ENCODE data around the gene PLA2G6.

The PLA2G6 gene

DNA sequence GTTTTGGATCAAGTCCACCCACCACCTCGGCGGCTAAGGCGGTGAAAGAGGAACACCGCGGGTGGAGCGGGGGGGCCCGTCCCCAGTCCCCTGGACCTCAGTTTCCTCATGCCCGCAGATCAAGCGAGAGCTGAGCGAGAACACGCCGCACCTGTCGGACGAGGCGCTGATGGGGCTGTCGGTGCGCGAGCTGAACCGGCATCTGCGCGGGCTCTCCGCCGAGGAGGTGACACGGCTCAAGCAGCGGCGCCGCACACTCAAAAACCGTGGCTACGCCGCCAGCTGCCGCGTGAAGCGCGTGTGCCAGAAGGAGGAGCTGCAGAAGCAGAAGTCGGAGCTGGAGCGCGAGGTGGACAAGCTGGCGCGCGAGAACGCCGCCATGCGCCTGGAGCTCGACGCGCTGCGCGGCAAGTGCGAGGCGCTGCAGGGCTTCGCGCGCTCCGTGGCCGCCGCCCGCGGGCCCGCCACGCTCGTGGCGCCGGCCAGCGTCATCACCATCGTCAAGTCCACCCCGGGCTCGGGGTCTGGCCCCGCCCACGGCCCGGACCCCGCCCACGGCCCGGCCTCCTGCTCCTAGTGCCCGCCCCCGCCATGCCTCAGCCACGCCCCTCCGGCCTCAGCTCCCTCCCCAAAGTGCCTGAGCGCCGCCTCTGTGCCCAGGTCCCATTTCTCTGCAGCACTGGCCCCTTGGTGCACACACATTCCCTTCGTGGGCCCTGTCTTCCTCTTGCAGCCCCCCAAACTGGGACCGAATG is 32.8 kb upstream of the PLA2G6 start:
- no peak for DNase-seq

DNA sequence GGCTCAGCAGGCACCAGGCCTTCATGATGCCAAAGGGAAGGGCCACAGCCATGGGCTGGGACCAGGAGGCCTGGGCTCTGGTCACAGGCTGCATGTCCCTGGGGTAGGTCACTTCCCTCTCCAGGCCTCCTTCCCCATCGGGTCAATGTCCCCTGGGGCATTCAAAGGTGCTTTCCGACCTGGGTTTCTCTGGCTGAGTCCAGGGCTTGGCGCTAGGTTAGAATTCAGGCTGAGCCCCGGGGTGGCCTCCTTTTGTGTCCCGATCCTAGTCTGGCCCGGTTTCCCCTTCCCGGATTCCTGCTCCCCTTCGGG is 32.3 kb upstream of the PLA2G6 start:
- no peak for DNase-seq

DNA sequence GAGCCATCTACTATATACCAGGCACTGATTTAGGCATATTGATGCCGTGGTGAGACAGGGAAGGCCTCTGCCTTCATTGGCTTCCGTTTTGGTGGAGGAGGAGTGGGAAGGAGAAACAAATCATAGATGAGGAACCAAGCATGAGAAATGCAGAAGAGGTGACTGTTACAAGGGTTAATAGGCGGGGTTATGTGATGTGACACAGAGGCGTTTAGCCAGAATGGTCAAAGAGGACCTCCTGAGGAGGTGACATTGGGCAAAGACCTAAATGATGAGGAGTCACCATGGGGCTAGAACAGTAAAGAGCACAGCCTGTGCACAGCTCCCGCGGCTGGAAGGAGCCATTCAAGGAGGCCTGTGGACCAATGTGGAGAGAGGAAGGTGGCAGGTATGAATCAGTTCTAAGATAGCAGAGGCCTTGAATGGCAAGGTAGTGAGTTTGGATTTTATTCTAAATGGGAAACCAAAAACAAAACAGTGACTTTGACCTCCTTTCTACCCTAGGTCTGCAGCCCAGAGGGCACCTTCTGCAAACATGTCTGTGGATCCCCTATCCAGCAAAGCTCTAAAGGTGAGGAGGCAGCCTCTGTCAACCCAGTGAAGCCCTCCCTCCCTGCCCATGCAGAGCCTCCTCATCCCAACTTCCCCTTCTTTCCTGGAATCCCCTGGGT is 31.8 kb upstream of the PLA2G6 start:
- no peak for DNase-seq

DNA sequence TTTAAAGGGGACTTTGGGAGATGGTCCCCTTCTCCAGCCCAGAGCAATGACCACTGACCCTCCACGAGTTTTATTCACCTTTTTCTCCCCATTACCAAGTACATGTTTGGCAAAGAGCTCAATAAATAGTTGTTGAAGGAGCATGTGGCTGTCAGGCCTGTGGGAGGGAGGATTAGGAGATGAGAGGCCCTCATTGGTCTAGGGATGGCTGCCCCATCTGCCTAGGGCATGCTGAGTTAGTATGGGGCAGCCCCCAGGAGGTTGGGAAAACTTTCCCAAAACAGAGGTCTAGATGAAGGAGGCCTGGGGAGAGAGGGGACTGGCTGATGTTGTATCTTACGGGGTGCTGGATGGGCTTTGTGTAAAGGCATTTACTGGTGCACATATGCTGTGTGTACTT is 30.8 kb upstream of the PLA2G6 start:
- no peak for DNase-seq

DNA sequence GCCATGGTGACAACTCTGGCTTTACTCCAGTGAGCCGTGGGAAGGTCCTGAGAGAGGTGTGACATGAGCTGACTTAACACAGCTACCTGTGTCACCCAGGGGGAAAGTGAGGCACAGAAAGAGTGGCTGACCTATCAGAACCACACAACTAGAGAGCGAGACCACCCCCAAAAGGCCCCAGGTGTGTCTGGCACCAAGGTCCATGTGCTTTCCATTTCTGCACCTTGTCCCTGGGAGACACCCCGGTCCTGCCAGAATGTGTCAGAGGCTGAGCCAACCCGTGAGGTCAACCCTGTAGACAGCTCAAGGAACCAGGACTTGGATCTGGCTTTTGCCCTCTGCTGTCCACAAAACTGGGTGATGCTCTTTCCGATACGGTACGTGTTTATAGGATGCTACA is 29.9 kb upstream of the PLA2G6 start:
- no peak for DNase-seq

DNA sequence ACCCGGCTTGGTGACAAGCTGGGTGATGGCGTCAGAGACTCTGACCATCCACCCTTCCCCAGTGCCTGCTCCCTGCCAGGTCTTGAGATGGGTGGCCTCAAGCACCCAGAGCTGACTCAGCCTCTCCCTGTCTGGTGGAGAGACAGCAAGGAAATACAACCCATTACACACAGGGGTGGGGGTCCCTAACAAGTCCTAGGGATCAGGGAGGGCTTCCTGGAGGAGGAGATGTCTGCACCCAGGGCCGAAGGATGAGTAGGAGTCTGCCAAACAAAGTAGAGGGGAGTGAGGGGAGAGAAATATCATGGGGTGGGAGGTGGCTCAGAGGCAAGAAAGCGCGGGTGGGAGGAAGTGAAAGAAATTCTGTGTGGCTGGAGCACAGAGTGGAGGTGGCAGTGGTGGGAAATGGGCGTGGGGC is 26.9 kb upstream of the PLA2G6 start:
- DNase-seq = no peak

DNA sequence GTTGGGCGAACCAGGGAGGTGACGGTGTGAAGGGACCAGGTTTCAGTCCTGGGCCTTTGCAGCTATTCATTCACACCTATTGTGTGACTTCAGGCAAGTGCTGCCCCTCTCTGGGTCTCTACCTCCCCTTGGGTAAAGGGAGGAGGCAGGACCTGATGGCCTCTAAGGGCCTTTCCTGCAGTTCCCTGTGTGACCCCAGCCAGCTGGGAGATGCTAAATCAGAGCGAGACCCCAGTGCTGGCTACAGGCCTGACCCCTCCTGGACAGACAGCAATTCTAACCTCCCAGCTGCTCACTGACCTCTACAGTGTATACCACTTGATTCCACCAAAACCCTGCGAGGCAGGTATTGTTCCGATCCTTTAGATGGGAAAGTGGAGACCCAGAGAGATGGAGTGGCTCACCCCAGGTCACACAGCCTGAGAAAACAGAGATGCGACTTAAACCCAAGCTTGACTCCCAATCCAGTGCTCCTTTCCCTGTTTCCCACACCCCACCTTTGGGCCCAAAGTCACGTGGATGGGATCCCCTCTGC is 26.3 kb upstream of the PLA2G6 start:
- DNase-seq = no peak

DNA sequence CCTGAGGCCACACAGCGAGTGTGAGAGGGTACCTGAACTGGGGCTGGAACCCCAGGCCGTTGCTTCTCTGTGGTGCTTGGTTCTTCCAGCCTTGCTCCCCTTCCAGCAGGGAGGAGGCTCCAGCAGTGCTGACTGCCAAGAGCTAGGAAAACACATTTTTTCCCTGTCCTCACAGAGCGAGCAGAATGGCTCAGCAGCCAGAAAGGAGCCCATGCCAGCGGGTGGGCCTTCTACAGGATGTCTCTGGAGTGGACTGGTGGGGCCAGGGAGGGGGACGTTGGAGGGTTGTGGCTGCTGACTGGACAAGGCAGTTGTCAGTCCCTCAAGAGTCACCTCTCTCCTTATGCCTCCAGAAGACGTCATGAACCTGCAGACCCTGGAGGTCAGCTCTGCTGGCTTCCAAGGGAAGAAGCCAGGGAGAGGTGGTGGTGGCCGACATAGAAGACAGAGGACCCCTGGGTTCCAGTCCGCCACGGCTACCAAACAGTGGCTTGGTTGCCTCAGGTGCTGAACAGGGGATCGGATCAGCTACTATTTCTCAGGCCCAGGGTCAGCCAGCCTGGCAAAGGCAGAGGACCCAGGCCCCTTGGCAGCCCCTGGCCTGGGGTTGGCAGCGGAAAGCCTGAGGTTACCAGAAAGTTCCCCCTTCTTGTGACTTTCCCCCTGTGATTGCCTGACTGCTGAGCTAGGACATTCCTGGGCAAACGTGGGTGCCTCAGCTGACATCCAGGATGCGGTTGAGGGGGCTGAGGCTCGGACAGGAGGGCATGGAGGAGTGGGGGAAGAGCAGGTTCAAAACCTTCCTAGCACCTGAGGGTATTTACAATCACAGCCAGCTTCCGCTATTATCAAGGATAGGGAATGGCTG is 23.9 kb upstream of the PLA2G6 start:
- DNase-seq = no peak

DNA sequence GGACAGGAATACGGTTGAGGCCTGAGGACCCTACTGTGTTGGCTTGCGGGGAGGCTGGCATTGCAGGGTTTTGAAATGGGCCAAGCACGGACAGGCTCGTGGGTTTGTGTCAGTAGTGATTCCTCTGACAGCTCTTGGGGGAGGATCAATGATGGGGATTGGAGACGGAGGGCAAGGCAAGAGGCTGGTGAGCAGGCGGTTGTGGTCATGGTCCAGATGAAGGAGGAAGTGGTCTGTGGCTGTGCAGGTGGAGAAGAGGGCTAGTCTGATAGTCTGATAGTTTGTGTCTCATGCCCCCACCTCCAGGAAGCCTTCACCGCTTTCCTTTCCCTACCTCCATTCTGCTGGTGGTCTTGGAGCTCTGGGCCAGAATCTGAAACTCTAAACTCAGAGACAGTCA is 23.2 kb upstream of the PLA2G6 start:
- no peak for DNase-seq

DNA sequence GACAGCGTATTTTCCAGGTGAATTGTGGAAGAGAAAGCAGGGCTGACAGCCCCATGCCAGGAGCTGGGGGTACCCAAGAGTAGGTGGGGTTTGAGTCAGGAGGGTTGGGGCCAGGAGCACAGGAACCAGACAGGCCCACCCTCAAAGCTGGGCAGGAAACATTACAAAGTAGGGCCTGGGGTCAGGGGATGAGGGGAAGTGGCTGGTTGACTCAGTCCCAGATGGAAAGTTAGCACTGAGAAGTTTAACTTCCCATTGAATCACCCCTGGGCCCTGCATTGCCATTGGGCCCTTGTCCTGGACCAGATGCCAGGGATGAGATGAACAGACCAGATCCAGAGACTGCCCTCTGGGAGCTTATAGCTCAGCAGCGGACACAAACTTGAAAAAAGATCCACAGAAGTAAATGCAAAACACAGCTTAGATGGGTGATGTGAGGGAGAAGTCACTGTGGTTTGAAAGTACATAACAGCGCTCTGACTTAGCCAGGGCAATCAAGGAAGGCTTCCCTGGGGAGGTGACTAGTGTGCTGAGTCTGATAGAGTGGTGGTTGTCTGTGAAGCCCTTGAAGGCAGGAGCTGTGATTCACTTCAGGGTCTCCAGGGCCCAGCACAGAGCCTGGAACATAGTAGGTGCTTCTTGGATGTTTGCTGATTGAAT is 22.4 kb upstream of the PLA2G6 start:
- no peak for DNase-seq

DNA sequence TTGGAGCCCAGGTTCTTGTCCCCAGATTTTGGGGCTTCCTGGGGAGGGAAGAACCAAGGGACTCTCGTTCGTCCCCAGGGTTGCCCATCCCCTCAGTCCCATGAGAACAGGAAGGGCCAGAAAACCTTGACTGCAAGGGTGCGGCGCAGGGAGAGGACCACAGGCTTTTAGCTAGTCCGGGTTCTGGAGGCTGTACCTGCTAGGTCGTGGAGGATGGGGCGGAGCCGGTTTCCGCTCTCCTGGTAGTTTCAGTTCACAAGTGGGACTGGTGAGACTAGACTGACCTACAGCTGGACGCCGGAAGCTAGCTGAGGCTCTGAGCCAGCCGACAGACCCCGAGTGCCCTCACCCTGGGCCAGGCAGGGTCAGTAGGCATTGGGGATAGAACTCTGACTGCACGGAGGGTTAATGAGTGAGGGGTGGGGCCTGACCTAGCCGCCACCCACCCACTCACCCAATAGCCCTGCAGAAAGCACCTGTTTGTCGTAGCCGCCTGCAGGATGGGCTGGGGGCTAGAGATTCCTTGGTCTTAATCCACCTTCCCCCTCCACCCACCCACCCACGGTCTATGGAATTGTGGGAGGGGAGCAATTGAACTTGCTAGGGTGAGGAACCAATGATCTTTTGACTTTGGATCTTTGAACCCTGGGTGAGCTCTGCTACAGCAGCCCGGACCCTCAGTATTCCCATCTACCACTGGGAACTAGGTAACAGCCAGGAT is 21.6 kb upstream of the PLA2G6 start:
- DNase-seq = no peak

DNA sequence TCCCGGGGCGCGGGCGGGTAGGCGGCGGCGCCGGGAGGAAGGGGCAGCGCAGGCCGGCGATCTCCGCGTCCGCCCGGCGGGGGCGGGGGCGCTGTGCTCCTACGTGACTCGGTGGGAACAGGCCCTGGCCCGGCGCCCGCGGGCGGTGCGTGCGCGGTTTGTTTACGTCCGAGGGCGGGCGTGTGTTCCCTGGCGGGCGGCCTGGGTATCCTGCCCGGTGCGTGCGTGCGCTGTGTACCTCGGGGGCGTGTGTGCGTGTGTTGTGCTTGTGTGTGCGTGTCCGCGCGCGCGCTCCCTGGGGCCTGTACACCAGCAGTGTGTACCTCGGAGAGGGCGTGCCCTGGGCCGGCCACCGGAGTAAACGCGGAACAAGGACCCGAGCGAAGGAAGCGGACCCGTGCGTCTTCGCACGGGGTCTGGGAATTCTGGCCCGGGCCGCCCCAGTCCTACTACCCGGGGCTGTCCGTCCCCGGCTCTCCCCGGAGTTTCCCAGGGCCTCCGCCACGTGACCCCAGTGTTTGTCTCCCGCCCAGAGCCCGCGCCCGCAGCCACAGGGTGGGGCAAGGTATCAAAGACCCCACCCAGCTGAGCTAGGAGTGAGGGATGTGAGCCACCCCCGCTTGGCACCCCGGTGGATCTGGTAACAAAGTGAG is 20.9 kb upstream of the PLA2G6 start:
- DNase-seq = no peak

DNA sequence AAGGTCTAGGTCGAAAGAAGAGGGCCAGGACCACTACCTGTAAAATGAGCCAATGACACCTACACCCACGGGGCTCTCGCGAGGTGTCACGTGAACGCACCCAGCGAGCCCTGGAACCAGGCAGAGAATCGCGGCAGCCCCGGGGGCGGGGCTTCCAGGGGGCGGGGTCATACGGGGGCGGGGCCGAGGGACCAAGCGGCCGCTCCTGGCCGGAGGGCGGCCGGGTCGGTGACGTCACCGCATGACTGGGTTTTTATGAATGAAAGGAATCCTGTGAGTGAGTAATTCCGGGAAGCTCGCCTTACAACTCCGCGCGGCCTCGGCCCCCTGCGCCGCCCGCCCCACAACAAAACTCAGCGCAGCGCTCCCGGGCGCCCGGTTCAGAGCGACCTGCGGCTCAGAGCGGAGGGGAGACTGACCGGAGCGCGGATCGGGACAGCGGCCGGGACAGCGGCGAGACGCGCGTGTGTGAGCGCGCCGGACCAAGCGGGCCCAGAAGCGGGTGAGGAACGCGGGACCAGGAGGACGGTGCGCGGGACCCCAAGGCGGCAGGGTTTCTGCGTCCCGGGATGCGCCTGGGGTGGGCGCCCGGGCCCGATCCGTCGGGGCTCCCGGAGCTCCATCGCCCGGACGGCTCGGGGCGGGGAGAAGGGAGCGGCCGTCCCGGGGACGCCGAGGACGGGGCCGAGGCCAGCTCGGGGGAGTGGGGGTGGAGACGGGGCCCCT is 20.2 kb upstream of the PLA2G6 start, which contains the start of gene MAFF:
Gene MAFF (plus strand): TSS at position 284 of the 726 bp plus-strand sequence. CDS start 11,860 bp downstream, outside the sequence.
- peak; percentile 36 for DNase-seq

DNA sequence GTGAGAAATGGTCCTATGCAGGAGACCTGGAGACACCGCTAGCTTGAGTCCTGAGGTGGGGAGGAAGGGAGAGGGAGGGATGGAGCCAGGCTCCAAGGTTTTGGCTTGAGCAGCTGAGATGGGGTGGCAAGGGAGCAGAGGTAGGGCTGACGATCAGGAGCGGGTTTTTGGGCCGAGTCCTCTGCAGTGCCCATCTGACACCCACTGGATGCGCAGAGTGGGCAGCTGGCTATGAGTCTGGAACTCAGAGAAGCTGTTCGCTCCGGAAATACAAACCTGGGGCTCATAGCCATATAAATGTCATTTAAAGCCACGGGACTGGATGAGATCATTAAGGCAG is 19.7 kb upstream of the PLA2G6 start:
- DNase-seq = no peak

DNA sequence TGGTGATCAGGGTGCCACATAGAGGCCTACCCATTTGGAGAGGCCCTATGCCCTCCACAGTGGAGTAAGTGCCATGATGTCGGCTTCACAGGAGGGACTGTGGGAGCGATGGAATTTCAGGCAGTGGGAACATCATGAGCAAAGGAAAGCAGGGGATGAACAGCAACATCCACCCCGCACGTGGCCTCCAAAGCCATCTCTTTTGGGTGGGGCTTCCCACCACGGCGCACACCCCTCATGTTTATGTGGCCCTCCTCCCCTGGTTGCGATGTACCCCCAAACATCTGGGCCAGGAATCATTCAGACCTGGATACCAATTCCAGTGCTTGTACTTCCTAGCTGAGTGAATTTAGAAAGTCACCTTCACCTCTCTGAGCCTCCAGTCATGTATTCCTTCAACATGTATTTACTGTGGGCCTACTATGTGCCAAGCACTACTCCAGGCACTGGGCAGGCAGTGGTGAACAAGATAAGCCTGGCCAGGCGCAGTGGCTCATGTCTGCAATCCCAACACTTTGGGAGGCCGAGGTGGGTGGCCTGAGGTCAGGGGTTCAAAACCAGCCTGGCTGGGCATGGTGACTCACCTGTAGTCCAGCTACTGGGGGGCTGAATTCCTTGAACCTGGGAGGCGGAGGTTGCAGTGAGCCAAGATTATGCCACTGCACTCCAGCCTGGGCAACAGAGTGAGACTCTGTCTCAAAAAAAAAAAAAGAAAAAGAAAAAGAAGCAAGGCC is 18.4 kb upstream of the PLA2G6 start:
- DNase-seq = no peak

DNA sequence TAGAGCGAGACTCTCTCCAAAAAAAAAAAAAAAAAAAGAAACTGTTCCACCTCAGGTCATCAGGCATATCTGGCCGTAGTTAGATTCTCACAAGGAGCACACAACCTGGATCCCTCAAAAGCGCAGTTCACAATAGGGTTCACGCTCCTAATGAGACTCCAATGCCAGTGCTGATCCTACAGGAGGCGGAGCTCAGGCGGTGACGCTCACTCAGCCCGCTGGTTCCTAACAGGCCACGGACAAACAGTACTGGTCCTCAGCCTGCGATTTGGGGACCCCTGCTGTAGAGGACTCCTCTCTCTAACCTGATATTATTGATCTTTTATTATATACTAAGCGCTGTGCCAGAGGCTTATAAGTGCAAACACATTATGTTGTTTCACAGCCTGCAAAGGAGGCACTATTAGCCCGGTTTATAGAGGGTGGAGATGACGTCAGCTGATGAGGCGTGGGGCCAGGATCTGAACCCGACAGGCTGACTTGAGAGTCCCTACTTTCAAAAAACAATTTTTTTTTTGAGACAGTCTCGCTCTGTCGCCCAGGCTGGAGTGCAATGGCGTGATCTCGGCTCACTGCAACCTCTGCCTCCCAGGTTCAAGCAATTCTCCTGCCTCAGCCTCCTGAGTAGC is 15.3 kb upstream of the PLA2G6 start:
- no peak for DNase-seq

DNA sequence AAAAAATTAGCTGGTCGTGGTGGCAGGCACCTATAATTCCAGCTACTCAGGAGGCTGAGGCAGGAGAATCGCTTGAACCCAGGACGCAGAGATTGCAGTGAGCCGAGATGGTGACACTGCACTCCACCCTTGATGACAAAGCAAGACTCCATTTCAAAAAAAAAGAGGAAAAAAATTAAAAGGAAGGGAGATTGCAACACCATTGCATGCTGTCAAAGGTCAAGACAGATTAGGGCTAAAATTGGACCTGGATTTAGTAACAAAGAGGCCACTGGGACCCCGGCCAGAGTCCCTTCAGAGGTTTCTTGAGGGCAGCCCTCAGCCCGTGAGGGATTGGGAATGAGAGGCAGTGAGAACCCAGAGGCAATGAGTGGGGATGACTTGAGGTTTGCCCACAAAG is 11.9 kb upstream of the PLA2G6 start:
- no peak for DNase-seq

DNA sequence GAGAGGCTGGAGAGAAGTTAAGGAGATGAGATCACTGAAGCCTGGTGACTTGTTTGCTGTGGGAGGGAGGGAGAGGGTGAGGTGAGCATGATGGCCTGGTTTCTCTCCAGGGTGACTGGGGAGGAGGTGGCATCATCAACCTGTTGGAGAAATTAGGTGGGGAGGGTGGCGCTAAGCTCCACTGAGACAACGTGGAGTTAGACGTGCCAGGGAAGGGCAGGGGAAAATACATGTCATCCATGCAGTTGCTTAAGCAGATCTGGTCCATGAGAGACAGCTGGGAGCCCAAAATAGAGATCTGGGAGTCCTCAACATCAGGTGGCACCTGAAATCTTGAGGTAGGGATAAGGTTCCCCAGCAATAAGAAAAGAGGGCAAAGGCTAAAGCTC is 10.8 kb upstream of the PLA2G6 start:
- no peak for DNase-seq

DNA sequence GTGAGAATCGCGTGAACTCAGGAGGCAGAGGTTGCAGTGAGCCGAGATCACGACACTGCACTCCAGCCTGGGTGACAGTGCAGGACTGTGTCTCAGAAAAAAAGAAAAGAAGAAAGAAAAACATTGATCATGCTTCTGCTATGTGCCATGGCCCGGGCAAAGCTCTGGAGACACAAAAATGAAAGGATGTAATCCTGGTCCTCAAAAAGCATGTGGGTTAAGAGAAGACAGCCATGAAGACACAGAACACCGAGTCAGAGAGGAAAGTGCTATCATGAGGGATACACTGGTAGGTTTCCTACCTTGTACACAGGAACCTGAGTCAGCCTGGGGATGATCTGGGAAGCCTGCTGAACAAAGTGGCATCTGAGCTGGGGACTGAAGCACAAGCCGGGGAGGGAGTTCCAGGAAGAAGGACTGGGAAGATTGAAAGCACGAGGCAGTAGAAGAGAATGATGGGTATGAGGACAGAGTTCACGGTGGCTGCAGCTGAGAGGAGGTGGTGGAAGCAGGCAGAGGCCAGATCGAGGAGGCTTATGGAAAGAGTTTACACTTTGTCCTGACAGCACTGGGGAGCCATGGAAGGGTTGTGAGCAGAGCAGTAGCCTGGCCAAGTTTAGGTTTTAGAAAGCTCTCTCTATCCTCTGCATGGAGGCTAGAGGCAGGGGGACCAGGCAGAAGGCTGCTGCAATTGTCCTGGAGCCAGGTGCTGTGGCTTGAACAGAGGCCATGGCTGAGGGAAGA is 10.3 kb upstream of the PLA2G6 start:
- no peak for DNase-seq
